ENCODE measurements around the gene SRL.
"Not testable (repeated sequence)": the region's sequence is repeated elsewhere in the genome, so short reads cannot be mapped to it uniquely, and the experiment has no call there.

The SRL gene

GRCh38 chr16:4156503-4156902 is 85.4 kb downstream of the SRL start:
- DNase-seq, result not testable (repeated sequence)

GRCh38 chr16:4153364-4153763 is 88.5 kb downstream of the SRL start:
- DNase-seq, result not testable (repeated sequence)

- no peak for DNase-seq
These were observed 89.6 kb downstream of the SRL start for GRCh38 chr16:4152267-4152666.

GRCh38 chr16:4147236-4147635 is 94.6 kb downstream of the SRL start:
- no peak for DNase-seq

GRCh38 chr16:4142268-4142667 is 99.6 kb downstream of the SRL start:
- peak; percentile 74 for DNase-seq

GRCh38 chr16:4141604-4142003 is 100.3 kb downstream of the SRL start:
- DNase-seq, result no peak

- DNase-seq, result no peak
These were observed 101.2 kb downstream of the SRL start for GRCh38 chr16:4140652-4141051.

- no peak for DNase-seq
These were observed 101.9 kb downstream of the SRL start for GRCh38 chr16:4139968-4140367.
